Hepatocyte (in vitro differentiated cells): ENCODE results near the gene RAPGEF5. TPM values are rescaled to one million over a fixed set of nuclear protein-coding genes. Genes with fewer than 3 reads are reported as not detected.

Experiments used
- DNase-seq: peaks from one replicate; pipeline ENCODE4 v3.0.0-alpha.2; 2016; ENCODE audit warnings: low spot score
- H2AFZ ChIP-seq: fragments of 200-600 bp; sonication (generic); 2 replicates; pipeline ENCODE4 v1.6.0; 2016; ENCODE audit warnings: antibody characterized with exemption, mild to moderate bottlenecking
- H3K27ac ChIP-seq: fragments of 200-600 bp; sonication (generic); 2 replicates; pipeline ENCODE4 v1.5.1; 2016; ENCODE audit warnings: mild to moderate bottlenecking
- H3K27me3 ChIP-seq: fragments of 200-600 bp; sonication (generic); 2 replicates; pipeline ENCODE4 v1.6.1; 2016
- H3K36me3 ChIP-seq: fragments of 200-600 bp; sonication (generic); replicated peaks from 2 replicates; pipeline ENCODE4 v1.5.1; 2016; ENCODE audit warnings: low read depth; ENCODE audit not compliant: insufficient read depth
- H3K4me1 ChIP-seq: fragments of 200-600 bp; sonication (generic); 2 replicates; pipeline ENCODE4 v1.5.1; 2016; ENCODE audit warnings: mild to moderate bottlenecking, moderate library complexity; ENCODE audit not compliant: insufficient read depth
- H3K4me2 ChIP-seq: fragments of 200-600 bp; sonication (generic); 2 replicates; pipeline ENCODE4 v1.6.0; 2016
- H3K4me3 ChIP-seq: fragments of 200-600 bp; sonication (generic); 2 replicates; pipeline ENCODE4 v1.5.1; 2016; ENCODE audit warnings: mild to moderate bottlenecking
- H3K79me2 ChIP-seq: fragments of 200-600 bp; sonication (generic); 2 replicates; pipeline ENCODE4 v1.6.0; 2017; ENCODE audit warnings: mild to moderate bottlenecking
- H3K9me2 ChIP-seq: fragments of 200-600 bp; sonication (generic); replicated peaks from 2 replicates; pipeline ENCODE4 v1.6.0; 2017; ENCODE audit warnings: mild to moderate bottlenecking; ENCODE audit not compliant: insufficient read depth
- H3K9me3 ChIP-seq: fragments of 200-600 bp; sonication (generic); 2 replicates; pipeline ENCODE4 v1.5.1; 2016; ENCODE audit warnings: low read depth, mild to moderate bottlenecking
- H4K20me1 ChIP-seq: fragments of 200-600 bp; sonication (generic); 2 replicates; pipeline ENCODE4 v1.6.0; 2016; ENCODE audit warnings: mild to moderate bottlenecking; ENCODE audit not compliant: insufficient read depth, poor library complexity, severe bottlenecking
- EZH2 ChIP-seq: fragments of 200-600 bp; sonication (generic); IDR thresholded peaks from 2 replicates; pipeline ENCODE4 v1.6.1; 2016; ENCODE audit warnings: antibody characterized with exemption, mild to moderate bottlenecking, borderline replicate concordance
- EZH2phosphoT487 ChIP-seq: fragments of 200-600 bp; sonication (generic); IDR thresholded peaks from one replicate; pipeline ENCODE4 v1.6.1; 2018; ENCODE audit warnings: antibody characterized with exemption, mild to moderate bottlenecking, low read depth, moderate library complexity; ENCODE audit not compliant: unreplicated experiment, severe bottlenecking
- WGBS: methylation state at CpG from one replicate; pipeline ENCODE4 v1.1.6; 2016; ENCODE audit warnings: low lambda C conversion rate; ENCODE audit errors: missing lambda C conversion rate; 5-methylcytosine and 5-hydroxymethylcytosine counted together
- polyA plus RNA-seq: library from polyadenylated mRNA; unstranded; fragments of >200 nt; fragmentation: Nextera tagmentation; extraction: Ambion mirVana; gene quantifications from 2 replicates; pipeline ENCODE4 v1.2.1, GENCODE V29; 2016
- total RNA-seq: library from RNA; depleted of rRNA; stranded (reverse); fragments of >200 nt; gene quantifications from 2 replicates; pipeline ENCODE4 v1.2.3, GENCODE V29; 2014
- TF ChIP-seq, protein P1 (sequence below): fragments of 200-600 bp; sonication (generic); IDR thresholded peaks from 2 replicates; pipeline ENCODE4 v1.5.1; 2016; ENCODE audit warnings: antibody characterized with exemption, mild to moderate bottlenecking; ENCODE audit not compliant: poor library complexity

The RAPGEF5 gene
- total and polyA plus RNA-seq, 2 experiments from 2014 or later = 5.2 to 14.5 TPM

DNA sequence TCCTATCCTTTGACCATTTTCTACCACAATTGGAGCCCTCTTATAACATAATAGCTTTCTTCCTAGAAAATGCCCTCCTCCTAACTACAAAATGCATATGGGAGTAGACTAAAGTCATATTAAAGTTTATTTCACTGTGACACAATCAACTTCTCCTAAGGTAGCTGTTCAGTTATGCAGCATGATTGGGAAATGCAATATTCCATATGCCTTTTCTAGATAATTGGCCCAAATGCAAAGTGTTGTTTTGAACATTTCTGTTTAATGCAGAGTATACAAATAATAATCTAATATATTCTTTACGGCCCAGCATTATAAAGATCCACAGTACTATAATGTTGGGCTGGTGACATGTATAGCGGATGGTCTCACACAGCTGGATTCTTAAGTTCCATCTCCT is 205.1 kb downstream of the RAPGEF5 start:
- Histone ChIP-seq H3K4me3 (no peak overlapping the region), H3K27ac (no peak overlapping the region), H4K20me1 (no peaks in the 10 kb centered on the region), H3K4me1 (no peaks in the 10 kb centered on the region), H3K27me3 (no peaks in the 10 kb centered on the region), H3K4me2 (no peak overlapping the region), H3K9me2 (no peaks in the 10 kb centered on the region), H3K9me3 (no peaks in the 10 kb centered on the region), H3K36me3 (no peaks in the 10 kb centered on the region), H3K79me2 (no peaks in the 10 kb centered on the region), H2AFZ (no peak overlapping the region)
- TF ChIP-seq, protein P1, sequence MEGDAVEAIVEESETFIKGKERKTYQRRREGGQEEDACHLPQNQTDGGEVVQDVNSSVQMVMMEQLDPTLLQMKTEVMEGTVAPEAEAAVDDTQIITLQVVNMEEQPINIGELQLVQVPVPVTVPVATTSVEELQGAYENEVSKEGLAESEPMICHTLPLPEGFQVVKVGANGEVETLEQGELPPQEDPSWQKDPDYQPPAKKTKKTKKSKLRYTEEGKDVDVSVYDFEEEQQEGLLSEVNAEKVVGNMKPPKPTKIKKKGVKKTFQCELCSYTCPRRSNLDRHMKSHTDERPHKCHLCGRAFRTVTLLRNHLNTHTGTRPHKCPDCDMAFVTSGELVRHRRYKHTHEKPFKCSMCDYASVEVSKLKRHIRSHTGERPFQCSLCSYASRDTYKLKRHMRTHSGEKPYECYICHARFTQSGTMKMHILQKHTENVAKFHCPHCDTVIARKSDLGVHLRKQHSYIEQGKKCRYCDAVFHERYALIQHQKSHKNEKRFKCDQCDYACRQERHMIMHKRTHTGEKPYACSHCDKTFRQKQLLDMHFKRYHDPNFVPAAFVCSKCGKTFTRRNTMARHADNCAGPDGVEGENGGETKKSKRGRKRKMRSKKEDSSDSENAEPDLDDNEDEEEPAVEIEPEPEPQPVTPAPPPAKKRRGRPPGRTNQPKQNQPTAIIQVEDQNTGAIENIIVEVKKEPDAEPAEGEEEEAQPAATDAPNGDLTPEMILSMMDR = no peak
- TF ChIP-seq EZH2phosphoT487 (no peak), EZH2 (no peak)
- WGBS = 97% methylated on average over 2 of the region's 2 CpGs
- DNase-seq = no peak

DNA sequence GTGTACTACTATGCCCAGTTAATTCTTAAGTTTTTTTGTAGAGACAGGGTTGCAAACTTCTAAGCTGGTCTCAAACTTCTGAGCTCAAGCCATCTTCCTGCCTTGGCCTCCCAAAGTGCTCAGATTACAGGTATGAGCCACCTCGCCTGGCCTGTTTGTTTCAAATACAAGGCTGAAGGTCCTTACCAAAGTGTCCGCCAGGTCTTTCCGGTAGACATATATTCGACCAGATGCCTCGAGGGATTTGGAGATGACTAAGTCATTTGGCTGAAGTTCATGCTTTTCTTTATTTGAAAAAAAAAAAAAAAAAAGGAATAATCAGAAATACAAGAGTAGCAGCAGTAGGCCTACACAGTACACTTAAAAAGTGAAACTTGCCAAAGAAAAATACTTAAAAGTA is 206.7 kb downstream of the RAPGEF5 start:
- H2AFZ ChIP-seq = no peak overlapping the region
- TF ChIP-seq, protein P1 = no peak
- TF ChIP-seq EZH2 (no peak), EZH2phosphoT487 (no peak)
- H3K27me3 ChIP-seq = no peaks in the 10 kb centered on the region
- H3K9me2 ChIP-seq = no peaks in the 10 kb centered on the region
- H3K27ac ChIP-seq = no peak overlapping the region
- no peak overlapping the region for H3K4me2 ChIP-seq
- DNase-seq = no peak
- H4K20me1 ChIP-seq = no peaks in the 10 kb centered on the region
- no peaks in the 10 kb centered on the region for H3K79me2 ChIP-seq
- 94% methylated on average over 5 of the region's 5 CpGs for WGBS
- no peaks in the 10 kb centered on the region for H3K36me3 ChIP-seq
- no peak overlapping the region for H3K4me3 ChIP-seq
- H3K9me3 ChIP-seq = no peaks in the 10 kb centered on the region
- no peaks in the 10 kb centered on the region for H3K4me1 ChIP-seq

- H3K36me3 ChIP-seq = no peaks in the 10 kb centered on the region
- H3K9me3 ChIP-seq = no peaks in the 10 kb centered on the region
- no peaks in the 10 kb centered on the region for H3K9me2 ChIP-seq
- no peak overlapping the region for H2AFZ ChIP-seq
- 89% methylated on average over 3 of the region's 3 CpGs for WGBS
- no peak for DNase-seq
- TF ChIP-seq EZH2phosphoT487 = no peak
- no peak for TF ChIP-seq EZH2
- TF ChIP-seq, protein P1 = no peak
- no peak overlapping the region for H3K27ac ChIP-seq
- no peaks in the 10 kb centered on the region for H3K79me2 ChIP-seq
- no peak overlapping the region for H3K4me3 ChIP-seq
- no peaks in the 10 kb centered on the region for H3K27me3 ChIP-seq
- H3K4me1 ChIP-seq = no peaks in the 10 kb centered on the region
- no peaks in the 10 kb centered on the region for H4K20me1 ChIP-seq
- H3K4me2 ChIP-seq = no peak overlapping the region
Observed at GRCh38 chr7:22147868-22148267, 209.1 kb downstream of the RAPGEF5 start.
